GM23248 (cell line): ENCODE measurements around the gene STAG1. TPM values are rescaled to one million over a fixed set of nuclear protein-coding genes. Genes with fewer than 3 reads are reported as not detected.

Source experiments
- DNase-seq: peaks from one replicate; pipeline ENCODE4 v3.0.0-alpha.2; 2015
- H2AFZ ChIP-seq: fragments of 200-600 bp; sonication (generic); 2 replicates; pipeline ENCODE4 v1.6.1; 2016; ENCODE audit warnings: antibody characterized with exemption
- H3F3A ChIP-seq: fragments of 200-600 bp; sonication (generic); 2 replicates; pipeline ENCODE4 v1.6.1; 2016; ENCODE audit warnings: mild to moderate bottlenecking, antibody characterized with exemption, mixed run types; ENCODE audit not compliant: insufficient read depth
- H3K27ac ChIP-seq: fragments of 200-600 bp; sonication (generic); 2 replicates; pipeline ENCODE4 v1.5.1; 2016; ENCODE audit warnings: mild to moderate bottlenecking
- H3K27me3 ChIP-seq: fragments of 200-600 bp; sonication (generic); replicated peaks from 2 replicates; pipeline ENCODE4 v1.6.1; 2016; ENCODE audit warnings: mild to moderate bottlenecking; ENCODE audit not compliant: insufficient read depth
- H3K36me3 ChIP-seq: fragments of 200-600 bp; sonication (generic); 2 replicates; pipeline ENCODE4 v1.6.1; 2016; ENCODE audit warnings: low read depth, mild to moderate bottlenecking
- H3K4me1 ChIP-seq: fragments of 200-600 bp; sonication (generic); 2 replicates; pipeline ENCODE4 v1.6.1; 2016; ENCODE audit warnings: mild to moderate bottlenecking; ENCODE audit not compliant: insufficient read depth
- H3K4me2 ChIP-seq: fragments of 200-600 bp; sonication (generic); one replicate; pipeline ENCODE4 v1.6.1; 2016; ENCODE audit warnings: mild to moderate bottlenecking; ENCODE audit not compliant: unreplicated experiment
- H3K4me3 ChIP-seq: fragments of 200-600 bp; sonication (generic); 2 replicates; pipeline ENCODE4 v1.5.1; 2016; ENCODE audit warnings: mild to moderate bottlenecking
- H3K79me2 ChIP-seq: fragments of 200-600 bp; sonication (generic); 2 replicates; pipeline ENCODE4 v1.6.1; 2016; ENCODE audit warnings: mild to moderate bottlenecking; ENCODE audit not compliant: insufficient read depth
- H3K9ac ChIP-seq: fragments of 200-600 bp; sonication (generic); 2 replicates; pipeline ENCODE4 v1.6.1; 2016; ENCODE audit warnings: mild to moderate bottlenecking
- H3K9me2 ChIP-seq: fragments of 200-600 bp; sonication (generic); 2 replicates; pipeline ENCODE4 v1.6.1; 2016; ENCODE audit warnings: mixed run types, mild to moderate bottlenecking, moderate library complexity; ENCODE audit not compliant: insufficient read depth
- H3K9me3 ChIP-seq: fragments of 200-600 bp; sonication (generic); one replicate; pipeline ENCODE4 v1.6.1; 2017; ENCODE audit warnings: low read depth
- H4K20me1 ChIP-seq: fragments of 200-600 bp; sonication (generic); 2 replicates; pipeline ENCODE4 v1.6.0; 2016; ENCODE audit not compliant: insufficient read depth
- EZH2 ChIP-seq: fragments of 200-600 bp; sonication (generic); IDR thresholded peaks from 2 replicates; pipeline ENCODE4 v1.6.1; 2018; ENCODE audit warnings: antibody characterized with exemption, mild to moderate bottlenecking; ENCODE audit not compliant: insufficient read depth, poor library complexity, severe bottlenecking
- EZH2phosphoT487 ChIP-seq: fragments of 200-600 bp; sonication (generic); IDR thresholded peaks from 2 replicates; pipeline ENCODE4 v1.6.1; 2018; ENCODE audit warnings: antibody characterized with exemption, moderate library complexity, mild to moderate bottlenecking, low read depth; ENCODE audit not compliant: insufficient read depth
- WGBS, 2 experiments: methylation state at CpG; one replicate each; pipeline ENCODE4 v1.1.6; 2015 to 2017; ENCODE audit warnings: low lambda C conversion rate in 2 of 2, low coverage in 1 of 2; ENCODE audit errors: missing lambda C conversion rate in 2 of 2; 5-methylcytosine and 5-hydroxymethylcytosine counted together
- in situ Hi-C: fragments of 300-500 bp; cut with MboI; formaldehyde crosslinking; loops from 2 replicates; pipeline ENCODE4 v1.15.0; 2020
- polyA plus RNA-seq: library from polyadenylated mRNA; unstranded; fragments of >200 nt; fragmentation: Nextera tagmentation; extraction: Ambion mirVana; gene quantifications from 2 replicates; pipeline ENCODE4 v1.2.1, GENCODE V29; 2016
- total RNA-seq: library from RNA; depleted of rRNA; stranded (reverse); fragments of >200 nt; shearing (Covaris generic); gene quantifications from 2 replicates; pipeline ENCODE4 v1.2.3, GENCODE V29; 2014

Gene STAG1
- total and polyA plus RNA-seq, 2 experiments from 2014 or later = 21.1 to 39.7 TPM

GRCh38 chr3:136498919-136499447 is 253.2 kb downstream of the STAG1 start:
- Histone ChIP-seq H2AFZ (no peak overlapping the region), H3K9ac (no peak overlapping the region), H3K9me3 (no peaks in the 10 kb centered on the region), H3K27me3 (no peaks in the 10 kb centered on the region), H3K4me1 (no peaks in the 10 kb centered on the region), H3K36me3 (peaks cover 6% of the 10 kb centered on the region; the same call in 1 of the 2 replicates), H3K9me2 (no peaks in the 10 kb centered on the region), H3F3A (peaks cover 8% of the 10 kb centered on the region; the same call in 1 of the 2 replicates), H3K4me2 (no peak overlapping the region), H4K20me1 (0 out of 2 replicates have a peak, but pooled peaks cover 3% of the 10 kb centered on the region), H3K4me3 (no peak overlapping the region), H3K79me2 (peaks cover 19% of the 10 kb centered on the region; the same call in 1 of the 2 replicates), H3K27ac (no peak overlapping the region)
- no peak for DNase-seq
- in situ Hi-C loops = no loop called here
- 92 to 93% methylated on average over 6 of the region's 6 CpGs for WGBS, 2 experiments
- TF ChIP-seq EZH2phosphoT487 (no peak), EZH2 (no peak)

- 85 to 92% methylated on average over 4 of the region's 4 CpGs for WGBS, 2 experiments
- peak; percentile 13 for DNase-seq
- in situ Hi-C loops = no loop called here
Observed at GRCh38 chr3:136495213-136495612, 257.0 kb downstream of the STAG1 start.

GRCh38 chr3:136490646-136491405 is 261.4 kb downstream of the STAG1 start:
- H2AFZ ChIP-seq = no peak overlapping the region
- H3K79me2 ChIP-seq = 0 out of 2 replicates have a peak, but pooled peaks cover 10% of the 10 kb centered on the region
- no peaks in the 10 kb centered on the region for H3K9me3 ChIP-seq
- peaks cover 3% of the 10 kb centered on the region; the same call in 1 of the 2 replicates for H3K36me3 ChIP-seq
- H3K27ac ChIP-seq = no peak overlapping the region
- H3K4me3 ChIP-seq = no peak overlapping the region
- in situ Hi-C loops = no loop called here
- no peaks in the 10 kb centered on the region for H4K20me1 ChIP-seq
- H3K9ac ChIP-seq = no peak overlapping the region
- 85 to 86% methylated on average over 4 of the region's 4 CpGs for WGBS, 2 experiments
- H3K27me3 ChIP-seq = no peaks in the 10 kb centered on the region
- no peaks in the 10 kb centered on the region for H3K9me2 ChIP-seq
- DNase-seq = no peak
- no peak overlapping the region for H3K4me2 ChIP-seq
- no peak for TF ChIP-seq EZH2
- no peaks in the 10 kb centered on the region for H3K4me1 ChIP-seq
- no peaks in the 10 kb centered on the region; the same call in 1 of the 2 replicates for H3F3A ChIP-seq

More at GRCh38 chr3:136495213-136495612, 257.0 kb downstream of the STAG1 start:
- Histone ChIP-seq H3K9me3 (no peaks in the 10 kb centered on the region), H3K9ac (no peak overlapping the region), H3K27me3 (no peaks in the 10 kb centered on the region), H3K4me3 (no peak overlapping the region), H3K79me2 (peaks cover 21% of the 10 kb centered on the region; the same call in 1 of the 2 replicates), H2AFZ (no peak overlapping the region), H4K20me1 (no peaks in the 10 kb centered on the region), H3K4me1 (no peaks in the 10 kb centered on the region), H3F3A (no peaks in the 10 kb centered on the region), H3K27ac (no peak overlapping the region), H3K4me2 (no peak overlapping the region), H3K9me2 (no peaks in the 10 kb centered on the region), H3K36me3 (no peaks in the 10 kb centered on the region; the same call in 1 of the 2 replicates)
- TF ChIP-seq EZH2 (no peak), EZH2phosphoT487 (no peak)

- H3K9me3 ChIP-seq = no peaks in the 10 kb centered on the region
- H3K36me3 ChIP-seq = peaks cover 6% of the 10 kb centered on the region; the same call in 1 of the 2 replicates
- no peaks in the 10 kb centered on the region for H3K79me2 ChIP-seq
- no peaks in the 10 kb centered on the region for H4K20me1 ChIP-seq
- H3K27me3 ChIP-seq = no peaks in the 10 kb centered on the region
- no peak overlapping the region for H3K9ac ChIP-seq
- no peak for TF ChIP-seq EZH2
- TF ChIP-seq EZH2phosphoT487 = no peak
- no peak overlapping the region for H2AFZ ChIP-seq
- H3K27ac ChIP-seq = no peak overlapping the region
- 100% methylated on average over 1 of the region's 1 CpG for WGBS, 2 experiments
- no peaks in the 10 kb centered on the region; the same call in 1 of the 2 replicates for H3F3A ChIP-seq
- no peak overlapping the region for H3K4me2 ChIP-seq
- DNase-seq = no peak
- no peak overlapping the region for H3K4me3 ChIP-seq
- H3K4me1 ChIP-seq = no peaks in the 10 kb centered on the region
- in situ Hi-C loops = no loop called here
- H3K9me2 ChIP-seq = no peaks in the 10 kb centered on the region
Observed at GRCh38 chr3:136485777-136486176, 266.4 kb downstream of the STAG1 start.
